Parathyroid adenoma (tissue), 2 donors: Measurements from ENCODE around the gene PDYN.

Experiments
- H2AFZ ChIP-seq: fragments of 300-600 bp; sonication (generic); one replicate; pipeline ENCODE4 v1.7.0; 2017; ENCODE audit warnings: antibody characterized with exemption, mild to moderate bottlenecking
- H3K27ac ChIP-seq: fragments of 300-600 bp; sonication (generic); one replicate; pipeline ENCODE4 v1.7.0; 2017
- H3K27me3 ChIP-seq: fragments of 300-600 bp; sonication (generic); one replicate; pipeline ENCODE4 v1.7.0; 2017; ENCODE audit warnings: low read length; ENCODE audit not compliant: control insufficient read depth, insufficient read depth
- H3K36me3 ChIP-seq: fragments of 300-600 bp; sonication (generic); one replicate; pipeline ENCODE4 v1.7.0; 2017; ENCODE audit warnings: low read length; ENCODE audit not compliant: control insufficient read depth, insufficient read depth
- H3K4me1 ChIP-seq: fragments of 300-600 bp; sonication (generic); one replicate; pipeline ENCODE4 v1.7.0; 2017; ENCODE audit warnings: control low read depth
- H3K4me2 ChIP-seq: fragments of 300-600 bp; sonication (generic); one replicate; pipeline ENCODE4 v1.7.0; 2017; ENCODE audit warnings: low read length
- H3K4me3 ChIP-seq: fragments of 300-600 bp; sonication (generic); one replicate; pipeline ENCODE4 v1.7.0; 2017; ENCODE audit warnings: low read depth, low read length
- H3K79me2 ChIP-seq: fragments of 300-600 bp; sonication (generic); one replicate; pipeline ENCODE4 v1.7.0; 2017; ENCODE audit warnings: control low read depth
- H3K9ac ChIP-seq: fragments of 300-600 bp; sonication (generic); one replicate; pipeline ENCODE4 v1.7.0; 2017; ENCODE audit warnings: mild to moderate bottlenecking
- H3K9me3 ChIP-seq: fragments of 300-600 bp; sonication (generic); one replicate; pipeline ENCODE4 v1.7.0; 2017; ENCODE audit warnings: low read length; ENCODE audit not compliant: control insufficient read depth
- CTCF ChIP-seq: fragments of 300-600 bp; sonication (generic); IDR thresholded peaks from one replicate; pipeline ENCODE4 v1.7.0; 2017; ENCODE audit warnings: antibody characterized with exemption, mild to moderate bottlenecking
- donor health status: primary hyperparathyroidism.

Gene PDYN

GRCh38 chr20:1941226-1941625 lies 52.6 kb downstream of the PDYN start:
- Histone ChIP-seq H3K36me3 (no peaks in the 10 kb centered on the region), H3K4me2 (no peak overlapping the region), H3K27me3 (no peaks in the 10 kb centered on the region), H2AFZ (no peak overlapping the region), H3K4me3 (no peak overlapping the region), H3K9ac (no peak overlapping the region), H3K9me3 (no peaks in the 10 kb centered on the region), H3K27ac (no peak overlapping the region), H3K79me2 (no peaks in the 10 kb centered on the region), H3K4me1 (no peaks in the 10 kb centered on the region)
- no peak for TF ChIP-seq CTCF

- Histone ChIP-seq H3K27ac (no peak overlapping the region), H2AFZ (no peak overlapping the region), H3K9ac (no peak overlapping the region), H3K9me3 (no peaks in the 10 kb centered on the region), H3K27me3 (no peaks in the 10 kb centered on the region), H3K79me2 (no peaks in the 10 kb centered on the region), H3K4me2 (no peak overlapping the region), H3K36me3 (no peaks in the 10 kb centered on the region), H3K4me1 (no peaks in the 10 kb centered on the region), H3K4me3 (no peak overlapping the region)
- TF ChIP-seq CTCF, result no peak
These were observed 53.3 kb downstream of the PDYN start for GRCh38 chr20:1940581-1940980.

- H3K9me3 ChIP-seq, result no peaks in the 10 kb centered on the region
- no peak overlapping the region for H3K27ac ChIP-seq
- H3K4me1 ChIP-seq, result no peaks in the 10 kb centered on the region
These were observed 54.6 kb downstream of the PDYN start for GRCh38 chr20:1939270-1939595.

GRCh38 chr20:1938464-1939269 lies 55.2 kb downstream of the PDYN start:
- Histone ChIP-seq H3K27me3 (no peaks in the 10 kb centered on the region), H3K79me2 (no peaks in the 10 kb centered on the region), H2AFZ (no peak overlapping the region), H3K9me3 (no peaks in the 10 kb centered on the region), H3K4me2 (no peak overlapping the region), H3K4me1 (no peaks in the 10 kb centered on the region), H3K9ac (no peak overlapping the region), H3K36me3 (no peaks in the 10 kb centered on the region), H3K4me3 (no peak overlapping the region), H3K27ac (no peak overlapping the region)
- no peak for TF ChIP-seq CTCF

More at GRCh38 chr20:1939270-1939595, 54.6 kb downstream of the PDYN start:
- Histone ChIP-seq H3K27me3 (no peaks in the 10 kb centered on the region), H3K36me3 (no peaks in the 10 kb centered on the region), H3K9ac (no peak overlapping the region), H3K4me2 (no peak overlapping the region), H2AFZ (no peak overlapping the region), H3K4me3 (no peak overlapping the region), H3K79me2 (no peaks in the 10 kb centered on the region)
- TF ChIP-seq CTCF, result no peak
